Activated CD4-positive, alpha-beta memory T cell treated with anti-CD3 and anti-CD28 coated beads for 36 hours (primary cell): ENCODE measurements around the gene CER1. TPM values are rescaled to one million over a fixed set of nuclear protein-coding genes. Genes with fewer than 3 reads are reported as not detected.

ENCODE experiments used
- CTCF ChIA-PET: fragments of 350-600 bp; sonication (Branson Sonifier 250); formaldehyde crosslinking; loops from one replicate; lab custom pipeline; 2021; ENCODE audit warnings: antibody characterized with exemption, inconsistent platforms; lab: Charles Lee
- POLR2A ChIA-PET: fragments of 350-600 bp; sonication (Branson Sonifier 250); formaldehyde crosslinking; loops from one replicate; lab custom pipeline; 2021; ENCODE audit warnings: antibody characterized with exemption; lab: Charles Lee
- DNase-seq: peaks from one replicate; pipeline ENCODE4 v3.0.0-alpha.2; 2020
- H3K27ac Mint-ChIP-seq: one replicate; pipeline ENCODE4 v1.8.0; 2021; ENCODE audit warnings: mixed read lengths
- H3K27me3 Mint-ChIP-seq: one replicate; pipeline ENCODE4 v1.8.0; 2021; ENCODE audit warnings: mixed read lengths
- H3K36me3 Mint-ChIP-seq: one replicate; pipeline ENCODE4 v1.8.0; 2021; ENCODE audit warnings: mixed read lengths
- H3K4me1 Mint-ChIP-seq: one replicate; pipeline ENCODE4 v1.8.0; 2021; ENCODE audit warnings: low read depth, mixed read lengths
- H3K4me3 Mint-ChIP-seq: one replicate; pipeline ENCODE4 v1.8.0; 2021; ENCODE audit warnings: mild to moderate bottlenecking, mixed read lengths
- H3K9me3 Mint-ChIP-seq: one replicate; pipeline ENCODE4 v1.8.0; 2021; ENCODE audit warnings: mixed read lengths
- intact Hi-C: fragments of 100-400 bp; cut with micrococcal nuclease; formaldehyde crosslinking; loops from one replicate; pipeline ENCODE4 v1.15.1; 2023
- total RNA-seq, 2 experiments: library from RNA; stranded (reverse); gene quantifications; one replicate each; pipeline ENCODE4 v1.2.3, GENCODE V29; 2021

Gene CER1
- total RNA-seq, 2 experiments from 2014 or later = not detected

- POLR2A ChIA-PET = no interaction called here
- H3K4me1 Mint-ChIP-seq = no peaks in the 10 kb centered on the region
- H3K4me3 Mint-ChIP-seq = no peak overlapping the region
- H3K27ac Mint-ChIP-seq = no peak overlapping the region
- intact Hi-C loops = no loop called here
- no peak for DNase-seq
- CTCF ChIA-PET = no interaction called here
- H3K9me3 Mint-ChIP-seq = peaks cover 5% of the 10 kb centered on the region
- no peaks in the 10 kb centered on the region for H3K36me3 Mint-ChIP-seq
- H3K27me3 Mint-ChIP-seq = peaks cover 15% of the 10 kb centered on the region
These were observed 9.3 kb downstream of the CER1 start for GRCh38 chr9:14713187-14713767.

DNA sequence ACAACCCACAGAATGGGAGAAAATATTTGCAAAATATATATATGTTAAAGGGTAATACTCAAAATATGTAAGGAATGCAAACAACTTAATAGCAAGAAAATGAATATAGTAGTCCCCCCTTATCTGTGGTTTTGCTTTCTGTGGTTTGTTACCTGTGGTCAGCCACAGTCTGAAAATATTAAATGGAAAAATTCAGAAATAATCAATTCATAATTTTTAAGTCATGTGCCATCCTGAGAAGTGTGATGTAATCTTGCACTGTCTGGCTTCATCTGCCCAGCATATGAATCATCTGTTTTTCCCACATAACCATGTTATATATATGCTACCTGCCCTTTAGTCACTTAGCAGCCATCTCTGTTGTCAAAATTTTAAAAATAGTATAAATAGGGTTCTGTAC is 11.7 kb downstream of the CER1 start:
- DNase-seq = no peak
- intact Hi-C loops = no loop called here
- CTCF ChIA-PET = no interaction called here
- Mint-ChIP-seq H3K9me3 (peaks cover 14% of the 10 kb centered on the region), H3K36me3 (peaks cover 6% of the 10 kb centered on the region), H3K4me1 (no peaks in the 10 kb centered on the region), H3K27me3 (peaks cover 17% of the 10 kb centered on the region), H3K27ac (no peak overlapping the region), H3K4me3 (no peak overlapping the region)
- POLR2A ChIA-PET = no interaction called here

DNA sequence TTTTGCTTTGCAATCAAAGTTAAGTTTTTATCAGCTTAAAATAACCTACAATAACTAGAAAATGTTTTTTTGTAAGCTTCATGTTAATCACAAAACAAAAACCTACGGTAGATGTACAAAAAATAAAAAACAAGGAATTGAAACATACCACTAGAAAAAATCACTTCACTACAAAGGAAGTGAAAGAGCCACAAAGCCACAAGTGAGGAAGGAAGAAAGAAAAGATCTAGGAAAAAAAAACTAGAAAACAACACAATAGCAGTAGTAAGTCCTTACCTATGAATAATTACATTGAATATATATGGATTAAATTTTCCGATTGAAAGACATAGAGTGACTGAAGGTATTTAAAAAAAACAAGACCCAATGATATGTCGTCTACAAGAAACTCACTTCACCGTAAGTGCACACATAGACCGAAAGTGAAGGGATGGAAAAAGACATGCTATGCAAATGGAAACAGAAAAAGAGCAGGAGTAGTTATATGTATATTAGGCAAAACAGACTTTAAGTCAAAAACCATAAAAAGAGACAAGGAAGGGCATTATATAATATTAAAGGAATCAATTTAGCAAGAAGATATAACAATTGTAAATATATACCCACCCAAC is 15.9 kb downstream of the CER1 start:
- CTCF ChIA-PET = no interaction called here
- Mint-ChIP-seq H3K4me3 (no peak overlapping the region), H3K4me1 (no peaks in the 10 kb centered on the region), H3K36me3 (peaks cover 10% of the 10 kb centered on the region), H3K27ac (no peak overlapping the region), H3K27me3 (peaks cover 17% of the 10 kb centered on the region), H3K9me3 (peaks cover 32% of the 10 kb centered on the region)
- intact Hi-C loops = no loop called here
- DNase-seq = no peak
- POLR2A ChIA-PET = no interaction called here

DNA sequence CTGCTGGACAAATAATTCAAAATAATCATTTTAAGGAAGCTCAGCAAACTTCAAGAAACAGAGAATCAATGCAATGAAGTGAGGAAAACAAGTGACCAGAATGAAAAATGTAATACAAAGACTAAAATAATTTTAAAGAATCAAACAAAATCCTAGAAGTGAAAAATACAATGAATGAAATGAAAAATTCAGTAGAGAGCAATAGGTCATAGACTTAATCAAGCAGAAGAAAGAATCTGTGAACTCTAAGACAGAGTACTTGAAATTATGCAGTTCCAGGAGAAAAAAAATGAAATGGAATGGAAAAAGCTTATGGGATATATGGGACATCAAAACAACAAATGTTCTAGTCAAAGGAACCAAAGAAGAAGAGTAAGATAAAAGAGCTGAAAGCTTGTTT is 17.5 kb downstream of the CER1 start:
- Mint-ChIP-seq H3K4me3 (no peak overlapping the region), H3K4me1 (no peaks in the 10 kb centered on the region), H3K27me3 (peaks cover 16% of the 10 kb centered on the region), H3K27ac (no peak overlapping the region), H3K9me3 (peaks cover 28% of the 10 kb centered on the region), H3K36me3 (peaks cover 10% of the 10 kb centered on the region)
- CTCF ChIA-PET = no interaction called here
- POLR2A ChIA-PET = no interaction called here
- intact Hi-C loops = no loop called here
- no peak for DNase-seq

- Mint-ChIP-seq H3K4me1 (no peaks in the 10 kb centered on the region), H3K36me3 (peaks cover 10% of the 10 kb centered on the region), H3K27me3 (peaks cover 16% of the 10 kb centered on the region), H3K9me3 (peaks cover 27% of the 10 kb centered on the region), H3K27ac (no peak overlapping the region), H3K4me3 (no peak overlapping the region)
- intact Hi-C loops = no loop called here
- ChIA-PET POLR2A (no interaction called here), CTCF (no interaction called here)
- DNase-seq = no peak
These were observed 18.3 kb downstream of the CER1 start for GRCh38 chr9:14704281-14704680.

DNA sequence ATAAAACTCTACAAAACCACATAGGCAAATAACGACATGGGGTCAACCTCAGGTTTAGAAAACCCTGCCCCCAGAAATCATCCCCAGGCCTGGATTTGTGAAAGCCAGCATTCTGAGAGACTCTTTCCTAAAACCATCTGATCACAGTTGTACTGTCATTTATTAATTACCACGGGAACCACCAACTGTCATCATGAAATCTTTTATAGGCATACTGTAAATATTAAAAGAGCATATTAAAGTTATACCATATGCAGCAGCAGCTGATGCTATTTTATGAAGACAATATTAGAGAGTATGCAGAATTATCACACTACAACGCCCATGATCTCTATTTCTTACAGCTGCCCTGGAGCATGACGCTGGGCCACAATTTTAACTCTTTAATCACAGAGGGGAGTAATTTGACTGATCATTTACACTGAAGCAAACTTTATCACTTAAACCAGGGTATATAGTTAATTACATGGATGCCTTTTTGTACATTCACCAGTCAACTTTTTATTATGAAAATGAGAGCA is 20.3 kb downstream of the CER1 start:
- CTCF ChIA-PET = no interaction called here
- Mint-ChIP-seq H3K27ac (no peak overlapping the region), H3K27me3 (peaks cover 5% of the 10 kb centered on the region), H3K9me3 (peaks cover 25% of the 10 kb centered on the region), H3K4me1 (no peaks in the 10 kb centered on the region), H3K4me3 (no peak overlapping the region), H3K36me3 (peaks cover 4% of the 10 kb centered on the region)
- POLR2A ChIA-PET = no interaction called here
- intact Hi-C loops = no loop called here
- no peak for DNase-seq

GRCh38 chr9:14693251-14693861 is 29.2 kb downstream of the CER1 start, which contains the start of gene ZDHHC21:
TSS of gene ZDHHC21 (minus strand) at chr9:14693432. CDS start at chr9:14674340, 19,092 bp downstream.
- ChIA-PET CTCF (no interaction called here), POLR2A (no interaction called here)
- peaks cover 41% of the 10 kb centered on the region for H3K4me1 Mint-ChIP-seq
- H3K4me3 Mint-ChIP-seq = peak within 1 kb of the TSS; percentile 90
- peak within 1 kb of the TSS; percentile 78 for H3K27ac Mint-ChIP-seq
- peaks cover 11% of the 10 kb centered on the region for H3K36me3 Mint-ChIP-seq
- intact Hi-C loops = loop anchor here (5.0 kb wide), 2 partner anchors 371 to 604 kb away; no protein-coding TSS in a partner anchor
- no peaks in the 10 kb centered on the region for H3K9me3 Mint-ChIP-seq
- peak; percentile 70 for DNase-seq
- H3K27me3 Mint-ChIP-seq = peaks cover 4% of the 10 kb centered on the region

DNA sequence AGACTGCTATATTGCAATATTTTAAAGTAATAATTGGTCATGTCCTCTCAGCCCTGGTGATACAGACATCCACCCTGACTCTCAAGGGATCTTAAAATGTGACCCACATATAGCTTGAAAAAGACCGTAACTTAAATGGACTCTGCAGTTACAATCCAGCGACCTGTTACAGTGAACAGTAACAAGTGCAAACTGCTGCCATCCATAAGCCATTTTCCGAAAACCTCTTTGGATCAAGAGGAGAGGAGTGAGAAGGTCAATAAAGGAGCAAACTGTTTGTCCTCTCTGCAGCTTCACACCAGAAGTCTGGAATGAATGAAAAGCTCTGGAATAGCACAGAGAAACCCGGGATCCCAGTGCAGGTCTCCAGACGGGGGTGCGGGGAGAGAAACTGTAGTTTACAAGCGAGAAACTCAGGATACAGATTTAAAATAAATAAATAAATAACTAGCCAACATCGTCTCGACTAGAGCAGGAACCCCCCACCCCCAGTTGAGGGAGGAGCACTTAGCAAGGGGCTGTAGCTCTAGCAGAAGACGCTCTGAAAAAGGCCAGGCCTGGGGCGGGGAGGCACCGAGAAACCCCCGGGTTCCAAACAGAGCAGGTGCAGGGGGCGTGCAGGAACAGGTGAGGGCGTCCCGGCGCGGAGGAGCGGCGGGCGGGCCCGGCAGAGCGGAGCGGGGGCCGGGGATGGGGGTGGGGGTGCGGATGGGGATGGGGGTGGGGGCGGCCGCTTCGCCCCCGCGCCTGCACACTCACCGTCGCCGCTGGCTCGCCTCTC is 29.9 kb downstream of the CER1 start:
- Mint-ChIP-seq H3K27me3 (peaks cover 4% of the 10 kb centered on the region), H3K4me1 (peaks cover 45% of the 10 kb centered on the region), H3K4me3 (peak overlapping the region; percentile 90), H3K27ac (peak overlapping the region; percentile 78), H3K36me3 (peaks cover 11% of the 10 kb centered on the region), H3K9me3 (no peaks in the 10 kb centered on the region)
- ChIA-PET CTCF (interaction anchor here (0.9 kb wide), 1 partner anchor 72 kb away, joined by 4 read pairs; no protein-coding TSS in a partner anchor), POLR2A (no interaction called here)
- intact Hi-C loops = loop anchor here (5.0 kb wide), 2 partner anchors 370 to 605 kb away; no protein-coding TSS in a partner anchor
- DNase-seq = peak; percentile 49

DNA sequence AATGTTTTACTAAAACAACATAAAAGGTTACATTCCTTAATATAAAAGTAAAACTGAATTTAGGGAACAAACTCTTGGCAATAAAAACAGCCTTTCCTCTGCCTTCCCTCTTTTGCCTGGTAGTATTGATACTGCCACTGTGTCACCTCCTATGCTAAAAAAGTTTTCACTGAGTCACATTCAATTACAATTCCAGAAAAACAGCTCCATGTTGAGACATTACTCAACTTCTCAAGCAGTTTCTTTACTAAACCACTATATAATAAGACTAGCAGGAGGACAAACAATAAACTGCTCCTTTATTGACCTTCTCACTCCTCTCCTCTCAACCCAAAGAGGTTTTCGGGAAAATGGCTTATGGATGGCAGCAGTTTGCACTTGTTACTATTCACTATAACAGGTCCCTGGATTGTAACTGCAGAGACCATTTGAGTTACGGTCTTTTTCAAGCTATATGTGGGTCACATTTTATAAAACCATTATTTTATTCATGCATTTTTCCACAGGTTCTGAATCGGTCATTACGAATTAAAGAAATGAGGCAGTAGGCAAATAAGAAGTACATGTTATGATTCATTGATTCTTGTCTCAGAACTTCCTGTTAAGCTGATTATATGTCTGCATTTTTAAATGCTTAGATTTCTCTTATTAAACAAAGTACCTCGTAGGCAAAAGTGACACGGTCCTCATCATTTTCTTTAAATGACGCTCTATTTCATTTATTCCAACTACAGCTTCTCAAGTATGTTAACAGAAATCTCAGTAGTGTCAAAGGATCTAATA is 31.4 kb downstream of the CER1 start:
- CTCF ChIA-PET = no interaction called here
- Mint-ChIP-seq H3K27me3 (no peaks in the 10 kb centered on the region), H3K4me1 (peaks cover 45% of the 10 kb centered on the region), H3K27ac (no peak overlapping the region), H3K4me3 (no peak overlapping the region), H3K9me3 (no peaks in the 10 kb centered on the region), H3K36me3 (peaks cover 23% of the 10 kb centered on the region)
- POLR2A ChIA-PET = no interaction called here
- DNase-seq = no peak
- intact Hi-C loops = loop anchor here (2.0 to 5.0 kb wide), 3 partner anchors 20 to 606 kb away; no protein-coding TSS in a partner anchor

GRCh38 chr9:14687042-14687719 is 35.4 kb downstream of the CER1 start:
- no peak for DNase-seq
- POLR2A ChIA-PET = no interaction called here
- peaks cover 5% of the 10 kb centered on the region for H3K9me3 Mint-ChIP-seq
- intact Hi-C loops = no loop called here
- H3K27ac Mint-ChIP-seq = no peak overlapping the region
- H3K36me3 Mint-ChIP-seq = peaks cover 37% of the 10 kb centered on the region
- no peaks in the 10 kb centered on the region for H3K27me3 Mint-ChIP-seq
- H3K4me3 Mint-ChIP-seq = no peak overlapping the region
- peaks cover 38% of the 10 kb centered on the region for H3K4me1 Mint-ChIP-seq
- CTCF ChIA-PET = interaction anchor here (0.6 kb wide), 1 partner anchor 456 kb away, joined by 3 read pairs; no protein-coding TSS in a partner anchor

DNA sequence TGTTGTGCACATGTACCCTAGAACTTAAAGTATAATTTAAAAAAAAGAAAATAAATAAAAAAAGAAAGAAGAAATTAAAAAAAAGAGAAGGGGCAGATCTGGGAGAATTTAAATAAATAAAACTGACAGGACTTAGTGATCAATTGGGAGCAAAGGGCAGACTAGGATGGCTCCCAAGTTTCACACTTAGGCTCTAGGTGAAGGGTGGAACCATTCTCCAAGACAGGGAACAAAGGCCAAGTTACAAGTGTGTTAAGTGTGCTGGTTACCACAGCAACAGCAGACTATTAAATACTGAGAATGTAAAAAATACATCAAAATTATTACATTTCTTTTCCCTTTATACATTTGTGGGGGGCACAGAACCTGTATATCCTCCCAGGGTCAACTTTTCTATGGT is 36.4 kb downstream of the CER1 start:
- POLR2A ChIA-PET = no interaction called here
- Mint-ChIP-seq H3K36me3 (peaks cover 40% of the 10 kb centered on the region), H3K4me3 (no peak overlapping the region), H3K9me3 (peaks cover 5% of the 10 kb centered on the region), H3K27ac (no peak overlapping the region), H3K4me1 (peaks cover 37% of the 10 kb centered on the region), H3K27me3 (no peaks in the 10 kb centered on the region)
- intact Hi-C loops = no loop called here
- DNase-seq = no peak
- CTCF ChIA-PET = no interaction called here
